Thoracic aorta (tissue), 2 donors: ENCODE results near the gene CCR7. TPM values are rescaled to one million over a fixed set of nuclear protein-coding genes. Genes with fewer than 3 reads are reported as not detected.

ENCODE experiments used
- ATAC-seq: fragments of 150-250 bp; one replicate; pipeline ENCODE4 v1.8.0; 2017; ENCODE audit warnings: low read depth; ENCODE audit not compliant: insufficient number of reproducible peaks, low FRiP score
- DNase-seq: peaks from one replicate; pipeline ENCODE4 v3.0.0-alpha.2; 2020; ENCODE audit warnings: low spot score
- H3K27ac ChIP-seq, 2 donors: fragments of 200-600 bp; sonication (generic); 1 replicate in 1 of 2; 2 replicates in 1 of 2; pipeline ENCODE4 v1.5.1; 2016; ENCODE audit warnings: mild to moderate bottlenecking in 2 of 2, moderate library complexity in 2 of 2
- H3K27me3 ChIP-seq: fragments of 200-600 bp; sonication (generic); replicated peaks from 2 replicates; pipeline ENCODE4 v1.6.0; 2016; ENCODE audit warnings: mild to moderate bottlenecking; ENCODE audit not compliant: insufficient read depth
- H3K36me3 ChIP-seq: fragments of 200-600 bp; sonication (generic); one replicate; pipeline ENCODE4 v1.5.1; 2016
- H3K4me1 ChIP-seq, 2 donors: fragments of 200-600 bp; sonication (generic); 1 replicate in 1 of 2; 2 replicates in 1 of 2; pipeline versions ENCODE4 v1.5.1 to v1.6.0; 2016; ENCODE audit warnings: low read depth in 2 of 2, mild to moderate bottlenecking in 1 of 2; ENCODE audit not compliant: control insufficient read depth in 1 of 2
- H3K4me3 ChIP-seq: fragments of 200-600 bp; sonication (generic); 2 replicates; pipeline ENCODE4 v1.5.1; 2016; ENCODE audit warnings: mild to moderate bottlenecking
- H3K9me3 ChIP-seq: fragments of 200-600 bp; sonication (generic); 2 replicates; pipeline ENCODE4 v1.5.1; 2016
- CTCF ChIP-seq: fragments of 200-600 bp; sonication (generic); IDR thresholded peaks from one replicate; pipeline ENCODE4 v1.5.1; 2019; ENCODE audit warnings: antibody characterized with exemption
- total RNA-seq, 2 donors: library from RNA; depleted of rRNA; stranded (reverse); fragments of >200 nt; gene quantifications; one replicate each; pipeline versions ENCODE4 v1.1.0 to v1.2.3, GENCODE V29; 2016

CCR7 gene
- total RNA-seq, result not detected

- Histone ChIP-seq H3K4me3 (no peak within 1 kb of the TSS), H3K9me3 (no peaks in the 10 kb centered on the region), H3K4me1 (peaks cover 0 to under 1% of the 10 kb centered on the region in 2 donors), H3K27me3 (no peaks in the 10 kb centered on the region), H3K36me3 (no peaks in the 10 kb centered on the region), H3K27ac (no peak within 1 kb of the TSS)
- no peak for DNase-seq
- ATAC-seq, result no peak
- no peak for TF ChIP-seq CTCF
Measured at GRCh38 chr17:40564883-40565768, at the start of gene CCR7. Gene CCR7 (minus strand): TSS chr17:40565472. CDS start chr17:40565409, 63 bp downstream.

GRCh38 chr17:40614431-40615067 lies 49.3 kb upstream of the CCR7 start:
- no peaks in the 10 kb centered on the region for H3K4me1 ChIP-seq
- no peak overlapping the region for H3K4me3 ChIP-seq
- no peak for DNase-seq
- no peak for TF ChIP-seq CTCF
- no peaks in the 10 kb centered on the region for H3K9me3 ChIP-seq
- no peak for ATAC-seq
- no peak overlapping the region for H3K27ac ChIP-seq
- H3K27me3 ChIP-seq, result no peaks in the 10 kb centered on the region
- no peaks in the 10 kb centered on the region for H3K36me3 ChIP-seq

GRCh38 chr17:40613467-40614154 lies 48.3 kb upstream of the CCR7 start:
- Histone ChIP-seq H3K4me3 (no peak overlapping the region), H3K9me3 (no peaks in the 10 kb centered on the region), H3K27ac (no peak overlapping the region), H3K27me3 (no peaks in the 10 kb centered on the region), H3K4me1 (no peaks in the 10 kb centered on the region), H3K36me3 (no peaks in the 10 kb centered on the region)
- DNase-seq (no peak), ATAC-seq (no peak)
- TF ChIP-seq CTCF, result no peak

- no peak for DNase-seq
Measured at GRCh38 chr17:40612599-40613244, 47.5 kb upstream of the CCR7 start.

More at GRCh38 chr17:40612599-40613244, 47.5 kb upstream of the CCR7 start:
- H3K4me1 ChIP-seq, result no peaks in the 10 kb centered on the region
- no peak overlapping the region for H3K4me3 ChIP-seq
- no peaks in the 10 kb centered on the region for H3K36me3 ChIP-seq
- H3K27ac ChIP-seq, result no peak overlapping the region
- no peaks in the 10 kb centered on the region for H3K27me3 ChIP-seq
- ATAC-seq, result no peak
- no peak for TF ChIP-seq CTCF
- H3K9me3 ChIP-seq, result no peaks in the 10 kb centered on the region
